IMR-90 (cell line): ENCODE data around the gene GALK1. TPM values are rescaled to one million over a fixed set of nuclear protein-coding genes. Genes with fewer than 3 reads are reported as not detected.

Experiments
- ATAC-seq: fragments of 200-7000 bp; cut with Tn5 transposase; 2 replicates; pipeline ENCODE4 v1.9.1; 2020; ENCODE audit warnings: low read depth, mild to moderate bottlenecking, moderate library complexity
- Bru-seq: library from RNA; stranded (reverse); fragments of 400-500 nt; gene quantifications from one replicate; lab custom pipeline; 2021; lab: Mats Ljungman, UMichigan
- BruChase-seq, 2 experiments: library from RNA; stranded (reverse); fragments of 400-500 nt; gene quantifications; one replicate each; lab custom pipeline; 2021; lab: Mats Ljungman, UMichigan
- BruUV-seq: library from RNA; stranded (reverse); fragments of 400-500 nt; replicated peaks from 2 replicates; lab custom pipeline; 2021; lab: Mats Ljungman, UMichigan
- CTCF ChIA-PET: fragments of 300-600 bp; formaldehyde crosslinking; extraction: SDS; loops from one replicate; lab custom pipeline; 2021; ENCODE audit warnings: antibody characterized with exemption; lab: Yijun Ruan, JAX
- POLR2A ChIA-PET: fragments of 300-600 bp; sonication (Branson Sonifier 250); formaldehyde crosslinking; loops from one replicate; lab custom pipeline; 2022; ENCODE audit warnings: antibody characterized with exemption; ENCODE audit not compliant: unreplicated experiment; lab: Charles Lee
- DNase-seq: peaks from one replicate; pipeline ENCODE4 v3.0.0; 2013
- H2AFZ ChIP-seq: replicated peaks from 2 replicates; pipeline ENCODE3; 2013; ENCODE audit warnings: low read length, mild to moderate bottlenecking; ENCODE audit not compliant: poor library complexity
- H2AK5ac ChIP-seq: 2 replicates; pipeline ENCODE4 v1.6.1; 2013; ENCODE audit warnings: low read depth, low read length, inconsistent platforms
- H2AK9ac ChIP-seq: replicated peaks from 2 replicates; pipeline ENCODE3; 2013; ENCODE audit warnings: mild to moderate bottlenecking, low read depth, low read length, moderate library complexity; ENCODE audit not compliant: poor library complexity
- H2BK120ac ChIP-seq: 2 replicates; pipeline ENCODE4 v1.6.1; 2013; ENCODE audit warnings: low read depth, low read length, inconsistent platforms
- H2BK15ac ChIP-seq: 3 replicates; pipeline ENCODE4 v1.6.1; 2013; ENCODE audit warnings: low read depth, low read length, inconsistent platforms
- H2BK20ac ChIP-seq: 2 replicates; pipeline ENCODE4 v1.6.1; 2013; ENCODE audit warnings: low read depth, mild to moderate bottlenecking, inconsistent platforms, low read length, moderate library complexity
- H2BK5ac ChIP-seq: 2 replicates; pipeline ENCODE4 v1.6.1; 2013; ENCODE audit warnings: mild to moderate bottlenecking, low read depth, low read length, inconsistent platforms; ENCODE audit not compliant: poor library complexity, severe bottlenecking
- H3K14ac ChIP-seq: replicated peaks from 2 replicates; pipeline ENCODE4 v1.6.1; 2013; ENCODE audit warnings: low read depth, low read length, inconsistent platforms
- H3K18ac ChIP-seq: 2 replicates; pipeline ENCODE4 v1.6.1; 2013; ENCODE audit warnings: low read depth, low read length, control low read depth
- H3K23ac ChIP-seq: 2 replicates; pipeline ENCODE4 v1.6.1; 2013; ENCODE audit warnings: low read depth, low read length, inconsistent platforms
- H3K27ac ChIP-seq: 2 replicates; pipeline ENCODE4 v1.5.1; 2013; ENCODE audit warnings: mild to moderate bottlenecking, control low read depth, low read length; ENCODE audit not compliant: insufficient read depth
- H3K27me3 ChIP-seq: 2 replicates; pipeline ENCODE4 v1.6.1; 2013; ENCODE audit warnings: low read length; ENCODE audit not compliant: control insufficient read depth, insufficient read depth
- H3K36me3 ChIP-seq: 2 replicates; pipeline ENCODE4 v1.6.1; 2013; ENCODE audit warnings: low read length, mixed read lengths; ENCODE audit not compliant: control insufficient read depth, insufficient read depth
- H3K4ac ChIP-seq: 2 replicates; pipeline ENCODE4 v1.6.1; 2013; ENCODE audit warnings: low read depth, low read length, inconsistent platforms
- H3K4me1 ChIP-seq: 2 replicates; pipeline ENCODE4 v1.6.1; 2013; ENCODE audit warnings: low read length, mixed read lengths; ENCODE audit not compliant: control insufficient read depth, insufficient read depth
- H3K4me2 ChIP-seq: 2 replicates; pipeline ENCODE4 v1.6.1; 2013; ENCODE audit warnings: low read depth, mild to moderate bottlenecking, control low read depth, low read length, moderate library complexity
- H3K4me3 ChIP-seq: 2 replicates; pipeline ENCODE4 v1.5.1; 2013; ENCODE audit warnings: low read depth, mild to moderate bottlenecking, control low read depth, low read length, moderate library complexity; ENCODE audit not compliant: insufficient read depth
- H3K56ac ChIP-seq: 2 replicates; pipeline ENCODE4 v1.6.1; 2013; ENCODE audit warnings: low read length, inconsistent platforms; ENCODE audit not compliant: insufficient read depth; ENCODE audit errors: extremely low read depth
- H3K79me1 ChIP-seq, 2 experiments: 2 replicates each; pipeline ENCODE4 v1.6.1; 2013; ENCODE audit warnings: low read length in 2 of 2, inconsistent platforms in 1 of 2, low read depth in 1 of 2
- H3K9ac ChIP-seq: 2 replicates; pipeline ENCODE4 v1.6.1; 2013; ENCODE audit warnings: low read depth, low read length, control low read depth
- H3K9me1 ChIP-seq: 2 replicates; pipeline ENCODE4 v1.6.1; 2013; ENCODE audit warnings: low read length, inconsistent platforms; ENCODE audit not compliant: insufficient read depth
- H3K9me3 ChIP-seq: 2 replicates; pipeline ENCODE4 v1.6.1; 2013; ENCODE audit warnings: low read length; ENCODE audit not compliant: control insufficient read depth, insufficient read depth
- H4K20me1 ChIP-seq: 2 replicates; pipeline ENCODE4 v1.6.1; 2013; ENCODE audit warnings: low read length, inconsistent platforms; ENCODE audit not compliant: insufficient read depth
- H4K5ac ChIP-seq: 2 replicates; pipeline ENCODE4 v1.6.1; 2013; ENCODE audit warnings: mild to moderate bottlenecking, low read depth, low read length, control low read depth
- H4K8ac ChIP-seq, 2 experiments: 2 replicates each; pipeline ENCODE4 v1.6.1; 2013; ENCODE audit warnings: low read depth in 2 of 2, low read length in 2 of 2, control low read depth in 1 of 2, inconsistent platforms in 1 of 2
- H4K91ac ChIP-seq: 2 replicates; pipeline ENCODE4 v1.6.1; 2013; ENCODE audit warnings: low read depth, low read length, inconsistent platforms; ENCODE audit not compliant: insufficient read depth
- BHLHE40 ChIP-seq: fragments of 150-350 bp; IDR thresholded peaks from 2 replicates; pipeline ENCODE4 v1.6.1; 2016; ENCODE audit warnings: mild to moderate bottlenecking, low read depth, low read length
- CTCF ChIP-seq: conservative IDR thresholded peaks from 2 replicates; pipeline ENCODE4 v1.5.1; 2012; ENCODE audit warnings: mild to moderate bottlenecking, low read depth, low read length, improper control_type of control experiment
- ELK1 ChIP-seq: fragments of 150-350 bp; IDR thresholded peaks from 2 replicates; pipeline ENCODE4 v1.6.1; 2016; ENCODE audit warnings: low read depth, mild to moderate bottlenecking, low read length, moderate library complexity, borderline replicate concordance
- FOS ChIP-seq: fragments of 150-350 bp; IDR thresholded peaks from 2 replicates; pipeline ENCODE4 v1.6.1; 2016; ENCODE audit warnings: low read depth, low read length
- MAZ ChIP-seq: IDR thresholded peaks from 2 replicates; pipeline ENCODE4 v1.6.1; 2012; ENCODE audit warnings: low read depth, mild to moderate bottlenecking, low read length, improper control_type of control experiment, moderate library complexity, borderline replicate concordance
- MXI1 ChIP-seq: IDR thresholded peaks from 2 replicates; pipeline ENCODE4 v1.6.1; 2012; ENCODE audit warnings: low read depth, mild to moderate bottlenecking, low read length, moderate library complexity, borderline replicate concordance
- POLR2A ChIP-seq: IDR thresholded peaks from 2 replicates; pipeline ENCODE4 v1.6.1; 2012; ENCODE audit warnings: mild to moderate bottlenecking, low read depth, low read length
- RAD21 ChIP-seq: IDR thresholded peaks from 2 replicates; pipeline ENCODE4 v1.6.1; 2012; ENCODE audit warnings: low read length, improper control_type of control experiment
- RCOR1 ChIP-seq: IDR thresholded peaks from 2 replicates; pipeline ENCODE4 v1.6.1; 2012; ENCODE audit warnings: mild to moderate bottlenecking, low read length, improper control_type of control experiment; ENCODE audit not compliant: insufficient replicate concordance
- SMC3 ChIP-seq: fragments of 150-350 bp; IDR thresholded peaks from 2 replicates; pipeline ENCODE4 v1.6.1; 2016; ENCODE audit warnings: low read depth, mild to moderate bottlenecking, antibody characterized with exemption, low read length, moderate library complexity
- WGBS, 2 experiments: methylation state at CpG; one replicate each; pipeline versions ENCODE4 v1.1.5 to v1.1.7; 2013; ENCODE audit warnings: missing lambda C conversion rate in 2 of 2; ENCODE audit not compliant: insufficient read length in 1 of 2; ENCODE audit errors: extremely low coverage in 2 of 2; 5-methylcytosine and 5-hydroxymethylcytosine counted together
- dilution Hi-C: fragments of 300-500 bp; cut with HindIII; formaldehyde crosslinking; loops from one replicate; pipeline ENCODE4 v1.14.3; 2018; ENCODE audit warnings: low sequenced_read_pairs; ENCODE audit not compliant: unreplicated experiment
- in situ Hi-C: fragments of 300-500 bp; cut with MboI; formaldehyde crosslinking; loops from 3 replicates; pipeline ENCODE4 v1.14.3; 2019; ENCODE audit warnings: low sequenced_read_pairs, inconsistent platforms, mixed read lengths
- intact Hi-C: fragments of 100-400 bp; cut with micrococcal nuclease; formaldehyde crosslinking; loops from 2 replicates; pipeline ENCODE4 v1.10.0; 2022
- long read RNA-seq: library from polyadenylated mRNA; unstranded; transcript quantifications from one replicate; pipeline ENCODE4 v2.0.0, GENCODE V29; 2021; ENCODE audit not compliant: unreplicated experiment
- polyA plus RNA-seq, 3 experiments: library from polyadenylated mRNA; depleted of rRNA; stranded (reverse); fragments of >200 nt; gene quantifications; 2 replicates each; pipeline ENCODE4 v1.2.3, GENCODE V29; 2012; ENCODE audit warnings: low replicate concordance in 1 of 3
- total RNA-seq: library from RNA; depleted of rRNA; stranded (reverse); fragments of >200 nt; gene quantifications from 2 replicates; pipeline ENCODE4 v1.2.3, GENCODE V29; 2012; rRNA removed

GALK1 gene
- total RNA-seq (18.9 and 21.9 TPM in 2 replicates), polyA plus RNA-seq (2012; rRNA removed) (19.9 and 28.7 TPM in 2 replicates), Bru-seq, nascent RNA (percentile 35 among the genes with signal in this experiment), BruChase-seq, experiment 1, labeled RNA remaining after a 6-hour chase (percentile 38 among the genes with signal in this experiment), BruChase-seq, experiment 2, labeled RNA remaining after a 2-hour chase (percentile 31 among the genes with signal in this experiment)
- polyA plus RNA-seq (2012; cell fraction: cytosol; rRNA removed), result 34.6 and 48.4 TPM in 2 replicates
- 51.9 and 143 TPM in 2 replicates for polyA plus RNA-seq (2012; cell fraction: nucleus; rRNA removed; ENCODE audit: low replicate concordance)
- long read RNA-seq, transcript GALK1-205 (8 exons, 1,866 nt), result major isoform, 33 of 39 reads
- long read RNA-seq, partial matches to known transcripts, result 0 of 39 reads
- long read RNA-seq, other reads (novel, unspliced or antisense), result 4 of 39 reads

- H3K36me3 ChIP-seq, result no peaks in the 10 kb centered on the region
Observed at GRCh38 chr17:75764711-75765421, at the start of gene GALK1. Gene GALK1 (minus strand): TSS chr17:75765192. CDS start chr17:75765136, 56 bp downstream.

More at GRCh38 chr17:75764711-75765421, at the start of gene GALK1:
- Histone ChIP-seq H2BK5ac (no peak within 1 kb of the TSS), H2BK20ac (no peak within 1 kb of the TSS), H3K27me3 (no peaks in the 10 kb centered on the region), H2BK120ac (peak within 1 kb of the TSS; percentile 11; the same call in 1 of the 2 replicates), H3K9ac (peak within 1 kb of the TSS; percentile 62), H2BK15ac (no peak within 1 kb of the TSS), H2AFZ (peak within 1 kb of the TSS; percentile 95), H3K23ac (peak within 1 kb of the TSS; percentile 13), H3K9me1 (peaks cover 10% of the 10 kb centered on the region; the same call in 1 of the 2 replicates), H3K27ac (peak within 1 kb of the TSS; percentile 25; the same call in 1 of the 2 replicates), H2AK9ac (peak within 1 kb of the TSS; percentile 94), H4K5ac (peak within 1 kb of the TSS; percentile 40), H3K4ac (peak within 1 kb of the TSS; percentile 64), H3K79me1 (peaks cover 5 to 12% of the 10 kb centered on the region in 2 experiments; a peak in 3 of 4 replicates), H3K4me1 (peaks cover 7% of the 10 kb centered on the region), H4K20me1 (no peaks in the 10 kb centered on the region), H3K18ac (peak within 1 kb of the TSS; percentile 23; the same call in 1 of the 2 replicates), H3K4me2 (peak within 1 kb of the TSS; percentile 84), H4K91ac (peak within 1 kb of the TSS; percentile 46; the same call in 1 of the 2 replicates), H3K9me3 (no peaks in the 10 kb centered on the region), H3K14ac (peak within 1 kb of the TSS; percentile 87), H2AK5ac (peak within 1 kb of the TSS; percentile 66), H3K56ac (peak within 1 kb of the TSS; percentile 28; the same call in 1 of the 2 replicates), H3K4me3 (peak within 1 kb of the TSS; percentile 55), H4K8ac (peak within 1 kb of the TSS; percentile 25 to 83; a peak in 3 of 4 replicates)
- WGBS, 2 experiments, result 1% methylated on average over 44 of the region's 71 CpGs; no CpG with 5 or more reads in 1 of the 2 experiments
- in situ Hi-C loops, result no loop called here
- dilution Hi-C loops, result no loop called here
- BruUV-seq, result no TSS peak
- ATAC-seq (peak; percentile 92), DNase-seq (peak; percentile 55)
- no peak for TF ChIP-seq ELK1
- TF ChIP-seq MAZ, result peak; percentile 41; the same call in 1 of the 2 replicates
- peak; percentile 28; the same call in 1 of the 2 replicates for TF ChIP-seq POLR2A
- peak; percentile 40; the same call in 1 of the 2 replicates for TF ChIP-seq SMC3
- 0 out of 2 replicates have a peak, but pooled peaks have one; percentile 29 for TF ChIP-seq MXI1
- TF ChIP-seq CTCF, result peak; percentile 61
- no peak for TF ChIP-seq FOS
- no peak for TF ChIP-seq BHLHE40
- TF ChIP-seq RAD21, result peak; percentile 47
- no peak for TF ChIP-seq RCOR1
- ChIA-PET POLR2A (interaction anchor here (0.8 to 1.5 kb wide), 4 partner anchors 9 to 15 kb away, joined by 6 to 12 read pairs (median 6); no protein-coding TSS in a partner anchor), CTCF (interaction anchor here (0.6 to 2.1 kb wide), 11 partner anchors 9 to 309 kb away, joined by 3 to 13 read pairs (median 3); no protein-coding TSS in a partner anchor)
- intact Hi-C loops, result no loop called here
